Tibial artery (tissue), 4 donors: ENCODE measurements around the gene TIMM10.

Source experiments
- DNase-seq, 2 donors: peaks; one replicate each; pipeline ENCODE4 v3.0.0-alpha.2; 2019
- H3K27ac ChIP-seq, 2 donors: fragments of 200-600 bp; sonication (generic) in 1 of 2; 1 replicate in 1 of 2; 2 replicates in 1 of 2; pipeline ENCODE4 v1.5.1; 2018 to 2019; ENCODE audit warnings: mild to moderate bottlenecking in 1 of 2
- H3K27me3 ChIP-seq, 2 donors: fragments of 200-600 bp; sonication (generic) in 1 of 2; one replicate each; pipeline versions ENCODE4 v1.5.1 to v1.6.0; 2016 to 2019
- H3K36me3 ChIP-seq, 3 donors: fragments of 200-600 bp; sonication (generic) in 2 of 3; one replicate each; pipeline ENCODE4 v1.5.1; 2016 to 2019; ENCODE audit warnings: mild to moderate bottlenecking in 2 of 3
- H3K4me1 ChIP-seq, 4 donors: fragments of 200-600 bp; sonication (generic) in 2 of 4; 1 replicate in 3 of 4; 2 replicates in 1 of 4; pipeline ENCODE4 v1.5.1; 2016 to 2019
- H3K4me3 ChIP-seq, 2 donors: fragments of 200-600 bp; sonication (generic) in 1 of 2; 1 replicate in 1 of 2; 2 replicates in 1 of 2; pipeline ENCODE4 v1.5.1; 2018 to 2019; ENCODE audit warnings: mild to moderate bottlenecking in 2 of 2
- H3K9me3 ChIP-seq, 3 donors: fragments of 200-600 bp; sonication (generic) in 1 of 3; one replicate each; pipeline ENCODE4 v1.5.1; 2016 to 2019
- intact Hi-C: fragments of 100-400 bp; cut with DNase I; formaldehyde crosslinking; loops from one replicate; pipeline ENCODE4 v1.15.0; 2023; ENCODE audit warnings: low total_unique reads
- TF ChIP-seq, protein P1 (sequence below), 2 experiments: fragments of 200-600 bp in 1 of 2; fragments of 450-650 bp in 1 of 2; IDR thresholded peaks; one replicate each; pipeline ENCODE4 v1.5.1; 2017 to 2019; ENCODE audit warnings: antibody characterized with exemption in 2 of 2, mild to moderate bottlenecking in 1 of 2, moderate library complexity in 1 of 2

The TIMM10 gene

GRCh38 chr11:57485217-57485990 is 45.1 kb downstream of the TIMM10 start:
- no peaks in the 10 kb centered on the region for H3K9me3 ChIP-seq
- no peak overlapping the region for H3K4me3 ChIP-seq
- H3K36me3 ChIP-seq, result peaks cover 48 to 63% (median 60%) of the 10 kb centered on the region in 3 donors
- DNase-seq, result no peak
- no peak overlapping the region for H3K27ac ChIP-seq
- H3K27me3 ChIP-seq, result peaks cover 0 to 22% of the 10 kb centered on the region in 2 donors
- H3K4me1 ChIP-seq, result peaks cover 4 to 14% (median 10%) of the 10 kb centered on the region in 4 donors
- TF ChIP-seq, protein P1, sequence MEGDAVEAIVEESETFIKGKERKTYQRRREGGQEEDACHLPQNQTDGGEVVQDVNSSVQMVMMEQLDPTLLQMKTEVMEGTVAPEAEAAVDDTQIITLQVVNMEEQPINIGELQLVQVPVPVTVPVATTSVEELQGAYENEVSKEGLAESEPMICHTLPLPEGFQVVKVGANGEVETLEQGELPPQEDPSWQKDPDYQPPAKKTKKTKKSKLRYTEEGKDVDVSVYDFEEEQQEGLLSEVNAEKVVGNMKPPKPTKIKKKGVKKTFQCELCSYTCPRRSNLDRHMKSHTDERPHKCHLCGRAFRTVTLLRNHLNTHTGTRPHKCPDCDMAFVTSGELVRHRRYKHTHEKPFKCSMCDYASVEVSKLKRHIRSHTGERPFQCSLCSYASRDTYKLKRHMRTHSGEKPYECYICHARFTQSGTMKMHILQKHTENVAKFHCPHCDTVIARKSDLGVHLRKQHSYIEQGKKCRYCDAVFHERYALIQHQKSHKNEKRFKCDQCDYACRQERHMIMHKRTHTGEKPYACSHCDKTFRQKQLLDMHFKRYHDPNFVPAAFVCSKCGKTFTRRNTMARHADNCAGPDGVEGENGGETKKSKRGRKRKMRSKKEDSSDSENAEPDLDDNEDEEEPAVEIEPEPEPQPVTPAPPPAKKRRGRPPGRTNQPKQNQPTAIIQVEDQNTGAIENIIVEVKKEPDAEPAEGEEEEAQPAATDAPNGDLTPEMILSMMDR (IDR thresholded peaks at IDR 0.05), result no peak
- intact Hi-C loops, result no loop called here

GRCh38 chr11:57484141-57484710 is 46.3 kb downstream of the TIMM10 start:
- intact Hi-C loops, result no loop called here
- Histone ChIP-seq H3K36me3 (peaks cover 43 to 51% (median 48%) of the 10 kb centered on the region in 3 donors), H3K9me3 (no peaks in the 10 kb centered on the region), H3K4me3 (no peak overlapping the region), H3K27ac (no peak overlapping the region), H3K4me1 (peaks cover 4 to 14% (median 10%) of the 10 kb centered on the region in 4 donors), H3K27me3 (peaks cover 0 to 24% of the 10 kb centered on the region in 2 donors)
- TF ChIP-seq, protein P1 (IDR thresholded peaks at IDR 0.05), result no peak
- no peak for DNase-seq

- Histone ChIP-seq H3K9me3 (no peaks in the 10 kb centered on the region), H3K27ac (no peak overlapping the region), H3K4me3 (no peak overlapping the region), H3K4me1 (peaks cover 4 to 14% (median 10%) of the 10 kb centered on the region in 4 donors), H3K27me3 (peaks cover 0 to 25% of the 10 kb centered on the region in 2 donors), H3K36me3 (peaks cover 36 to 44% (median 41%) of the 10 kb centered on the region in 3 donors)
- no peak for DNase-seq
- TF ChIP-seq, protein P1 (IDR thresholded peaks at IDR 0.05), result no peak
- intact Hi-C loops, result no loop called here
These were observed 47.0 kb downstream of the TIMM10 start for GRCh38 chr11:57483562-57483918.

GRCh38 chr11:57482782-57483561 is 47.6 kb downstream of the TIMM10 start:
- intact Hi-C loops, result no loop called here
- H3K4me1 ChIP-seq, result peaks cover 4 to 14% (median 10%) of the 10 kb centered on the region in 4 donors
- H3K36me3 ChIP-seq, result peaks cover 31 to 38% (median 36%) of the 10 kb centered on the region in 3 donors
- TF ChIP-seq, protein P1 (IDR thresholded peaks at IDR 0.05), result peak; percentile 29 to 45
- H3K27ac ChIP-seq, result no peak overlapping the region
- no peak for DNase-seq
- H3K4me3 ChIP-seq, result no peak overlapping the region
- peaks cover 0 to 27% of the 10 kb centered on the region in 2 donors for H3K27me3 ChIP-seq
- H3K9me3 ChIP-seq, result no peaks in the 10 kb centered on the region

GRCh38 chr11:57481915-57482781 is 48.4 kb downstream of the TIMM10 start:
- Histone ChIP-seq H3K27ac (no peak overlapping the region), H3K36me3 (peaks cover 24 to 30% (median 27%) of the 10 kb centered on the region in 3 donors), H3K27me3 (peaks cover 0 to 30% of the 10 kb centered on the region in 2 donors), H3K9me3 (no peaks in the 10 kb centered on the region), H3K4me3 (no peak overlapping the region), H3K4me1 (peaks cover 4 to 14% (median 10%) of the 10 kb centered on the region in 4 donors)
- no peak for DNase-seq
- intact Hi-C loops, result no loop called here
- TF ChIP-seq, protein P1 (IDR thresholded peaks at IDR 0.05), result no peak
